Stromal cell of bone marrow (primary cell): Measurements from ENCODE around the gene CNOT11.
"Not testable (repeated sequence)": the region's sequence is repeated elsewhere in the genome, so short reads cannot be mapped to it uniquely, and the experiment has no call there.

Source experiments
- DNase-seq: peaks from one replicate; pipeline ENCODE4 v3.0.0-alpha.2; 2012; ENCODE audit warnings: low read depth

CNOT11 gene

GRCh38 chr2:101310090-101310833 is 57.6 kb downstream of the CNOT11 start:
- DNase-seq = no peak

DNA sequence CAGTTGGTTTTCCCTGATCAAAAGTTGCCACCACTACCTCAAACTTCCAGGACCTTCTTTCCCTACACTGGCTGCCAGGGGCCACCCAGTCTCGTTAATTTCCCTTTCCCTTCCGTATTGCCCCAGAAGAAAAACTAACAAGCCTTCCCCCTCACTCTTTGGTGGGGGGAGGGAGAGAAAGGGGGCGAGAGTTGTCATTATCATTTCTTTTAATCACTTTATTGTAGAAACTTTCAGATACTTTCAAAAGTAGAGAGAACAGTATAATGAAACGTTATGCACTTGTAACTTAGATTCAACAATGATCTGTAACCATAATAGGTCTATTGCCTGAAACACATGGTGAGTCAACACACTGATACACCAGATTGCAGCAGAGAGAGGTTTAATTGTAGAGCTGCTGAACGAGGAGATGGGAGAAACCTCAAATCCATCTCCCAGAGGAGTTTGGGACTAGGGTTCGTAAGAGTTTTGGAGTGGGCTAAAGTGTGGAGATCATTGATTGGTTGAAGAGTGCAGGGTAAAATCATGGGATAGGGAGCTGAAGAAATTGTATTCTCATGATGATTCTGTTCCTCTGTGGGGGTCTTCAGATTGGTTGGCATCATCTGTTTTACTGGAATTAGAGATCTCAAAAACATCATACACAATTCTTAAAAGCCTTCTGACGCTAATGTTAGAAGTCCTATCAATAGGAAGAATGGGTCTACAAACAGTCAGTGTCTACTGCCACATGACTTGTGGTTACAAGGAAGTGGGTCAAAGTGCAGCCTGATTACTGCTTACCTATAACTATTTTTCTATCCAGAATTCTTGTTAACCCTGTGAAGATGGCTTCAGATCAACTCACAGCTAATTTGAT is 58.4 kb downstream of the CNOT11 start:
- DNase-seq = no peak

- DNase-seq = no peak
These were observed 59.0 kb downstream of the CNOT11 start for GRCh38 chr2:101311696-101312017.

GRCh38 chr2:101316568-101316967 is 63.9 kb downstream of the CNOT11 start:
- DNase-seq = not testable (repeated sequence)
